AG04450 (cell line): ENCODE results near the gene TUBB2A. TPM values are rescaled to one million over a fixed set of nuclear protein-coding genes. Genes with fewer than 3 reads are reported as not detected.

Experiments
- CTCF ChIA-PET: fragments of 300-600, 350-600 bp; formaldehyde crosslinking; extraction: SDS; loops from one replicate; lab custom pipeline; 2022; ENCODE audit warnings: antibody characterized with exemption, inconsistent platforms; lab: Charles Lee
- POLR2A ChIA-PET: fragments of 350-600 bp; formaldehyde crosslinking; extraction: SDS; loops from one replicate; lab custom pipeline; 2021; ENCODE audit warnings: antibody characterized with exemption, inconsistent platforms; lab: Yijun Ruan, JAX
- DNase-seq: peaks from one replicate; pipeline ENCODE4 v3.0.0-alpha.2; 2011; ENCODE audit warnings: low read depth, low spot score
- H3K27ac ChIP-seq: one replicate; pipeline ENCODE4 v1.5.1; 2012; ENCODE audit warnings: low read depth, low read length, control low read depth
- H3K27me3 ChIP-seq: one replicate; pipeline ENCODE4 v1.6.0; 2012; ENCODE audit warnings: low read length; ENCODE audit not compliant: control insufficient read depth, insufficient read depth
- H3K4me3 ChIP-seq: 2 replicates; pipeline ENCODE4 v1.5.1; 2011; ENCODE audit warnings: mild to moderate bottlenecking, low read depth, low read length, control low read depth
- H3K9me3 ChIP-seq: 2 replicates; pipeline ENCODE4 v1.5.1; 2012; ENCODE audit warnings: low read length; ENCODE audit not compliant: control insufficient read depth, insufficient read depth
- polyA plus RNA-seq: library from polyadenylated mRNA; depleted of rRNA; stranded (reverse); fragments of >200 nt; gene quantifications from 2 replicates; pipeline ENCODE4 v1.2.3, GENCODE V29; 2011; rRNA removed
- TF ChIP-seq, protein P1 (sequence below): IDR thresholded peaks from 2 replicates; pipeline ENCODE4 v1.5.1; 2011; ENCODE audit warnings: low read depth, low read length, control low read depth, inconsistent platforms

Gene TUBB2A
- polyA plus RNA-seq, 1 experiment: 111 TPM

DNA sequence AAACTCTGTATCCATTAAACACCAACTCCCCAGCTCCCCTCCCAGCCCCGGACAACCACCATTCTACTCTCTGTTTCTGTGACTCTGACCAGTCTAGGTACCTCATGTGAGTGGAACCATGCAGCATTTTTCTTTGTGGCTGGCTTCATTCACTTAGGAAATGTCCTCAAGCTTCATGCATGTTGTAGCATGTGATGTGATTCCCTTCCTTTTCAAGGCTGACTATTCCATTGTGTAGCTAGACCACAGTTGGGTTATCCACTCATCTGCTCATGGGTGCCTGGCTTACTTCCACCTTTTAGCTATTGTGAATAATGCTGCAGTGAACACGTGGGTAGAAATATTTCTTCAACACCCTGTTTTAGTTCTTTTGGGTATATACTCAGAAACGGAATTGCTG lies 47.6 kb downstream of the TUBB2A start:
- Histone ChIP-seq H3K27ac (no peak overlapping the region), H3K4me3 (no peak overlapping the region), H3K9me3 (no peaks in the 10 kb centered on the region), H3K27me3 (no peaks in the 10 kb centered on the region)
- DNase-seq: no peak
- ChIA-PET POLR2A (no interaction called here), CTCF (interaction anchor here (0.9 kb wide), 1 partner anchor 142 kb away, joined by 4 read pairs; no protein-coding TSS in a partner anchor)
- TF ChIP-seq, protein P1, sequence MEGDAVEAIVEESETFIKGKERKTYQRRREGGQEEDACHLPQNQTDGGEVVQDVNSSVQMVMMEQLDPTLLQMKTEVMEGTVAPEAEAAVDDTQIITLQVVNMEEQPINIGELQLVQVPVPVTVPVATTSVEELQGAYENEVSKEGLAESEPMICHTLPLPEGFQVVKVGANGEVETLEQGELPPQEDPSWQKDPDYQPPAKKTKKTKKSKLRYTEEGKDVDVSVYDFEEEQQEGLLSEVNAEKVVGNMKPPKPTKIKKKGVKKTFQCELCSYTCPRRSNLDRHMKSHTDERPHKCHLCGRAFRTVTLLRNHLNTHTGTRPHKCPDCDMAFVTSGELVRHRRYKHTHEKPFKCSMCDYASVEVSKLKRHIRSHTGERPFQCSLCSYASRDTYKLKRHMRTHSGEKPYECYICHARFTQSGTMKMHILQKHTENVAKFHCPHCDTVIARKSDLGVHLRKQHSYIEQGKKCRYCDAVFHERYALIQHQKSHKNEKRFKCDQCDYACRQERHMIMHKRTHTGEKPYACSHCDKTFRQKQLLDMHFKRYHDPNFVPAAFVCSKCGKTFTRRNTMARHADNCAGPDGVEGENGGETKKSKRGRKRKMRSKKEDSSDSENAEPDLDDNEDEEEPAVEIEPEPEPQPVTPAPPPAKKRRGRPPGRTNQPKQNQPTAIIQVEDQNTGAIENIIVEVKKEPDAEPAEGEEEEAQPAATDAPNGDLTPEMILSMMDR: no peak

DNA sequence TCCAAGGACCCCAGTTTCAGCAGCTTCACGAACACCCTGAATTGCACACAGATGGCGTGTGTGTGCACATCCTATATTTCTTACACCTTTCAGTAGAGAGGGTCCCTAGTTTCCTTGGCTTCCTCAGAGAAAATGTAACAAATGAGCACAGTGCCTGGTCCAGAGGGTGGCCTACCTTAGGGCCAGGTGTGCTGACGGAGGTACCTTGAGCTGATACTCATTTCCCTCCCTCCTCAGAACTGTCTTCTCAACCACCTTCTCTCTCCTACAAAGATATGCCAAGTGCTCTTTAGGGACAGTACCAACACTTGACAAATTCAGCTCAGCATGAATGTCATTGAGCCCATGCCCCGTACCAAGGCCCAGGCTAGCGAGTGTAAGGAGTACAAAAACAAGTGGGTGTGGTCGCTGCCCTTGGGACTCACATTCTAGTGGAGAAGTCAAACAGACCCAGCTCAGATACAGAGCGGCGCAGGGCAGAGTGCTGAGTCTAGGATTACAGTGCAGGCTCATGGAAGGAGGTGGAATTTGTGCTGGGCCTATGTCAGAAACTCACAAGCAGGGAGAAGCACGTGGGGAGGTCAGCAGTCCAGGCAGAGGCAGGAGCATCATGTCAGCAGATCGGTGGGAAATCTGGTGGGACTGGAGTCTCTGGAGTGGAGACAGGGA lies 48.5 kb downstream of the TUBB2A start:
- TF ChIP-seq, protein P1: no peak
- Histone ChIP-seq H3K27ac (no peak overlapping the region), H3K9me3 (no peaks in the 10 kb centered on the region), H3K4me3 (no peak overlapping the region), H3K27me3 (no peaks in the 10 kb centered on the region)
- POLR2A ChIA-PET: no interaction called here
- no peak for DNase-seq
- CTCF ChIA-PET: interaction anchor here (0.9 to 1.6 kb wide), 2 partner anchors 17 to 143 kb away, joined by 4 to 6 read pairs; no protein-coding TSS in a partner anchor

Other genes with a start within 250 kb of the TUBB2A start
- 107 and 120 TPM in 2 replicates for gene SERPINB6, start 186.0 kb downstream of the TUBB2A start, polyA plus RNA-seq
- gene NQO2, start 157.7 kb downstream of the TUBB2A start, polyA plus RNA-seq: 32.4 and 34.3 TPM in 2 replicates
- gene RIPK1, start 89.0 kb downstream of the TUBB2A start, polyA plus RNA-seq: 25.5 and 25.9 TPM in 2 replicates
- 21.0 and 24.4 TPM in 2 replicates for gene BPHL, start 38.8 kb downstream of the TUBB2A start, polyA plus RNA-seq
- gene TUBB2B, start 70.1 kb upstream of the TUBB2A start, polyA plus RNA-seq: 4.7 and 6.1 TPM in 2 replicates
- gene PSMG4, start 101.4 kb upstream of the TUBB2A start, polyA plus RNA-seq: 15.3 and 15.8 TPM in 2 replicates